Mesenchymal stem cell (in vitro differentiated cells and primary cell): Measurements from ENCODE around the gene RBM5.

Experiments used
- DNase-seq: peaks from one replicate; pipeline ENCODE4 v3.0.0-alpha.2; 2013
- H2AFZ ChIP-seq: one replicate; pipeline ENCODE4 v1.6.1; 2013; ENCODE audit warnings: low read depth, mild to moderate bottlenecking, control low read depth, inconsistent platforms, low read length, moderate library complexity
- H2AK5ac ChIP-seq: 2 replicates; pipeline ENCODE4 v1.6.1; 2013; ENCODE audit warnings: low read length, moderate library complexity, mild to moderate bottlenecking, inconsistent platforms; ENCODE audit not compliant: severe bottlenecking
- H2BK120ac ChIP-seq: one replicate; pipeline ENCODE4 v1.6.1; 2013; ENCODE audit warnings: low read depth, mild to moderate bottlenecking, inconsistent platforms, low read length, moderate library complexity
- H2BK12ac ChIP-seq, 2 experiments: one replicate each; pipeline ENCODE4 v1.6.1; 2013; ENCODE audit warnings: inconsistent platforms in 2 of 2, low read length in 2 of 2, mild to moderate bottlenecking in 2 of 2, moderate library complexity in 2 of 2, control low read depth in 1 of 2
- H2BK15ac ChIP-seq: one replicate; pipeline ENCODE4 v1.6.1; 2013; ENCODE audit warnings: mild to moderate bottlenecking, low read depth, inconsistent platforms; ENCODE audit not compliant: poor library complexity, severe bottlenecking
- H2BK5ac ChIP-seq: 2 replicates; pipeline ENCODE4 v1.6.1; 2013; ENCODE audit warnings: low read depth, mild to moderate bottlenecking, low read length, control low read depth, inconsistent platforms; ENCODE audit not compliant: poor library complexity, severe bottlenecking
- H3K14ac ChIP-seq, 2 experiments: one replicate each; pipeline ENCODE4 v1.6.1; 2013; ENCODE audit warnings: inconsistent platforms in 2 of 2, low read length in 2 of 2, control low read depth in 1 of 2, mild to moderate bottlenecking in 1 of 2, moderate library complexity in 1 of 2
- H3K18ac ChIP-seq, 2 experiments: one replicate each; pipeline ENCODE4 v1.6.1; 2013; ENCODE audit warnings: inconsistent platforms in 2 of 2, low read length in 2 of 2, control low read depth in 1 of 2, low read depth in 1 of 2, mild to moderate bottlenecking in 1 of 2
- H3K23ac ChIP-seq, 2 experiments: one replicate each; pipeline ENCODE4 v1.6.1; 2013; ENCODE audit warnings: inconsistent platforms in 2 of 2, low read length in 2 of 2, mild to moderate bottlenecking in 2 of 2, moderate library complexity in 2 of 2, control low read depth in 1 of 2
- H3K27ac ChIP-seq: 2 replicates; pipeline ENCODE4 v1.5.1; 2013; ENCODE audit warnings: mild to moderate bottlenecking, moderate library complexity, low read length, control low read depth, inconsistent platforms; ENCODE audit not compliant: poor library complexity, severe bottlenecking
- H3K27me3 ChIP-seq, 2 experiments: 2 replicates each; pipeline versions ENCODE4 v1.6.1 to v1.7.0; 2013; ENCODE audit warnings: low read length in 2 of 2, mild to moderate bottlenecking in 2 of 2, moderate library complexity in 2 of 2, control low read depth in 1 of 2, inconsistent platforms in 1 of 2; ENCODE audit not compliant: control insufficient read depth in 1 of 2, insufficient read depth in 1 of 2
- H3K36me3 ChIP-seq, 2 experiments: 2 replicates each; pipeline versions ENCODE4 v1.6.1 to v1.7.0; 2013; ENCODE audit warnings: low read length in 2 of 2, control low read depth in 1 of 2, inconsistent platforms in 1 of 2, low read depth in 1 of 2, mild to moderate bottlenecking in 1 of 2; ENCODE audit not compliant: insufficient read depth in 2 of 2, control insufficient read depth in 1 of 2
- H3K4ac ChIP-seq, 2 experiments: one replicate each; pipeline ENCODE4 v1.6.1; 2013; ENCODE audit warnings: inconsistent platforms in 2 of 2, low read length in 2 of 2, mild to moderate bottlenecking in 2 of 2, moderate library complexity in 2 of 2, control low read depth in 1 of 2, low read depth in 1 of 2
- H3K4me1 ChIP-seq: 2 replicates; pipeline ENCODE4 v1.6.1; 2013; ENCODE audit warnings: low read depth, low read length, control low read depth; ENCODE audit not compliant: control insufficient read depth, insufficient read depth
- H3K4me2 ChIP-seq: 2 replicates; pipeline ENCODE4 v1.6.1; 2013; ENCODE audit warnings: low read length, mild to moderate bottlenecking, inconsistent platforms; ENCODE audit not compliant: poor library complexity, severe bottlenecking
- H3K4me3 ChIP-seq, 2 experiments: 2 replicates each; pipeline versions ENCODE4 v1.5.1 to v1.7.0; 2013; ENCODE audit warnings: low read length in 2 of 2, mild to moderate bottlenecking in 2 of 2, control low read depth in 1 of 2, low read depth in 1 of 2; ENCODE audit not compliant: insufficient read depth in 1 of 2
- H3K79me1 ChIP-seq: replicated peaks from 2 replicates; pipeline ENCODE4 v1.6.1; 2013; ENCODE audit warnings: mild to moderate bottlenecking, control low read depth, low read length, inconsistent platforms; ENCODE audit not compliant: poor library complexity, severe bottlenecking
- H3K9ac ChIP-seq: 2 replicates; pipeline ENCODE4 v1.7.0; 2013; ENCODE audit warnings: mild to moderate bottlenecking, low read length, moderate library complexity
- H3K9me3 ChIP-seq: 2 replicates; pipeline ENCODE4 v1.7.0; 2013; ENCODE audit warnings: mild to moderate bottlenecking, low read length; ENCODE audit not compliant: control insufficient read depth
- H4K8ac ChIP-seq: one replicate; pipeline ENCODE4 v1.6.1; 2013; ENCODE audit warnings: inconsistent platforms, mild to moderate bottlenecking, low read length, moderate library complexity
- H4K91ac ChIP-seq: one replicate; pipeline ENCODE4 v1.6.1; 2013; ENCODE audit warnings: mild to moderate bottlenecking, low read length, inconsistent platforms
- WGBS: methylation state at CpG from one replicate; pipeline ENCODE4 v1.1.7; 2013; ENCODE audit warnings: mixed read lengths; 5-methylcytosine and 5-hydroxymethylcytosine counted together

RBM5 gene

DNA sequence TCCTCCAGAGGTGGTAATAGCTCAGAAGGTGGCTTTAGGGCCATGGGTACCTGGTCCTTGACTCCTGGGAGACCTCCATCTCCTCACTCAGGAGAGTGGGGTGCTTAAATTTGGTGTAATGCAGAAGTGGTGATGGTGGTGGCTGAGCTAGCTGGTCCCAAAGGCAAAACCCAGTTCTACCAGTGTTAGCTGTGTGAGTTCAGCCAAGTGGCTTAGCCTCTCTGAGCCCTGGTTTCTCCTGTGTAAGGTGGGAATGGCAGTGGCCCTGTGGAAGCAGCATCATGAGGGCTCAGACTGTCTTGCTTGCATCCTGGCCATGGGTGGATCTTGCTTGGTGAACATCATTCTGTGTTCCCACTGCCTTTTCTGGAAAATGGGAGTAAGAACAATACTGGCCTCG lies 75.8 kb downstream of the RBM5 start:
- H4K91ac ChIP-seq: no peak overlapping the region
- H3K4me1 ChIP-seq: peaks cover 59% of the 10 kb centered on the region
- no peak overlapping the region for H3K18ac ChIP-seq
- H2BK120ac ChIP-seq: no peak overlapping the region
- no peak overlapping the region for H2BK5ac ChIP-seq
- no peak overlapping the region for H4K8ac ChIP-seq
- no peak overlapping the region for H3K4me2 ChIP-seq
- H2AFZ ChIP-seq: no peak overlapping the region
- no peak overlapping the region for H3K23ac ChIP-seq
- peak overlapping the region; percentile 27 for H3K9ac ChIP-seq
- peaks cover 6 to 7% of the 10 kb centered on the region in 2 experiments for H3K27me3 ChIP-seq
- no peak overlapping the region for H3K14ac ChIP-seq
- no peak overlapping the region for H3K4ac ChIP-seq
- WGBS: 69% methylated on average over 1 of the region's 1 CpG
- H2AK5ac ChIP-seq: peak overlapping the region; percentile 19
- peaks cover 0 to 31% of the 10 kb centered on the region in 2 experiments for H3K36me3 ChIP-seq
- no peak overlapping the region for H2BK12ac ChIP-seq
- no peaks in the 10 kb centered on the region for H3K9me3 ChIP-seq
- no peak overlapping the region for H3K27ac ChIP-seq
- H3K79me1 ChIP-seq: no peaks in the 10 kb centered on the region
- no peak for DNase-seq
- no peak overlapping the region for H2BK15ac ChIP-seq
- peak overlapping the region in 1 of 2 experiments; percentile 48 for H3K4me3 ChIP-seq

DNA sequence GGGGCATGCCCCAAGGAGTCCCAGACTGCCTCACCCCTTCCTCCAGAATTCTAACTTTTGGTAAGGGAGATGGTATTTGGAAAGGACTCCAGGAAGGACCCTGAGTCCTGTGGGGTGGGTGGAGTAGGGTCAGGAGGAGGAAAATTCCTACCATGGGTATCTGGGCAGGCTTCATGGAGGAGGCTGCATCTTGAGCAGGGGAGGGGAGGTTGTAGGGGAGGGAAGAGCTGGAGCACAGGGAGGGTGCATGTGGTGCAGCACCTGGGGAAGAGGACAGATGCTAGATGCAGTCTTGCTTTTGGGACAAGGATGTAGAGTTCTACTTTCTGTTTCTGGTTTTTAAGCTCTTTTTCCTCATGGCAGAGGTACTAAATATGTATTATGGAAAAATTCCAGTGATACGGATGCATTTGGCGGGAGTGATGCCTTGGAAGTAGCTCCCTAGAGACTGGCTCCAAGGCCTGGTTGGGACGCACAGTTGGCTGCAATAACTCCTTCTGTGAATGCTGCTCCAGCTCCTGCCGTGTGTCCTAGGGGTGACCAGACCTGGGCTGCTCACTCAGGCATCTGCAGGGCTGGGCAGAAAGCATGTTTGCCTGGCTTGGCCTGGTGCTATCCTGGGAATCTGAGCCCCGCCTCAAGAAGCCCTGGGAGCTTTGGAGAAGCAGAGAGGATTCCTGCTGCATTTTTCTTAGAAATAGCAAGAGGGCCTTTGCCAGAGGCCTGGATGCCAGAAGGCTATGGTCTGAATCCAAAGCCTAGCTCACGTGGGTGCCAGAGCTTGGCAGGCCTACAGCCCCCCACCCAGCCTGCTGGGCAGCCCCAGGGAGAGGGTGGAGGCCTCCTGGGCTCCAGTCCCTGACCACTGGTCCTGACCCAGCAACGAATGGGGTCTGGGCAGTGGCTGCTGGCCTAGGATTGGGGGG lies 76.5 kb downstream of the RBM5 start:
- H2BK120ac ChIP-seq: no peak overlapping the region
- H3K27ac ChIP-seq: peak overlapping the region; percentile 86
- H3K9ac ChIP-seq: peak overlapping the region; percentile 1
- peak overlapping the region in 1 of 2 experiments; percentile 48 for H3K4me3 ChIP-seq
- no peaks in the 10 kb centered on the region for H3K9me3 ChIP-seq
- no peak overlapping the region for H2BK15ac ChIP-seq
- no peaks in the 10 kb centered on the region for H3K79me1 ChIP-seq
- WGBS: 63% methylated on average over 7 of the region's 7 CpGs
- H3K36me3 ChIP-seq: peaks cover 0 to 24% of the 10 kb centered on the region in 2 experiments
- peaks cover 62% of the 10 kb centered on the region for H3K4me1 ChIP-seq
- no peak overlapping the region for H2AFZ ChIP-seq
- peak overlapping the region; percentile 24 for H2AK5ac ChIP-seq
- no peak overlapping the region for H3K4me2 ChIP-seq
- peak overlapping the region; percentile 67 for H2BK5ac ChIP-seq
- peak overlapping the region in 1 of 2 experiments; percentile 40 for H2BK12ac ChIP-seq
- H4K91ac ChIP-seq: peak overlapping the region; percentile 44
- H3K23ac ChIP-seq: no peak overlapping the region
- no peak overlapping the region for H4K8ac ChIP-seq
- DNase-seq: no peak
- H3K18ac ChIP-seq: peak overlapping the region; percentile 47 to 79
- peaks cover 4 to 7% of the 10 kb centered on the region in 2 experiments for H3K27me3 ChIP-seq
- peak overlapping the region in 1 of 2 experiments; percentile 85 for H3K14ac ChIP-seq
- H3K4ac ChIP-seq: peak overlapping the region in 1 of 2 experiments; percentile 49

DNA sequence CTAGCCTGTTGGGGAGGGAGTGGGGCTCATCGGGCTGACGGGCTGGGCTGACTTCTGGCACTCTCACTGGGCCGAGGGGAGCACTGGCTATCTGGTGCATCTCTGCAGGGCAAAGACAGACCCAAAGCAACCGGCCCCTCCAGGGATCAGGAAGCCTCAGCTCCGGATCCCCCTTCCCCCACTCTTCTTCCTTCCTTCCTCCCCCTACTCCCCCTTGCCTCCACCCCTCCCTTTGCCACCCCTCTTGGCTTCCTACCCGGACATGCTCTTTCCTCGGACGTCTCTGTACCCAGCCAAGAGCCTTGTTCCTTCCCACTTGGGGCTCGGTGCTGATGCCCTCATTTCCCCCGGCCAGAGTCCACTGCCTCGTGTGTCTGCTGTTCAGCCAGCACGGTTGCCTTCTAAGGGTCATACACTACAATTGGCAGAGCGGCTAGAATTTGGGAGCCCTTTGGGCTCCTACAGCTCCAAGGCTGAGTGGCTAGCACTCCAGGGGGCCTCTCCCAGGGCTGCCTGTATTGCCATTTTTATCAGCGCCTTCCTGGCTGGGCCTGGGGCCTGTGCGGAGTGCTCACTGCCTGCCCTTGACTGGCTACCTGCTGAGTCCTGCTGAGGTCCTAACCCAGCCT lies 77.3 kb downstream of the RBM5 start:
- Histone ChIP-seq H2AFZ (no peak overlapping the region), H2BK15ac (no peak overlapping the region), H3K23ac (no peak overlapping the region), H4K91ac (peak overlapping the region; percentile 44), H2AK5ac (peak overlapping the region; percentile 24), H3K4ac (peak overlapping the region in 1 of 2 experiments; percentile 49), H3K79me1 (no peaks in the 10 kb centered on the region), H3K9ac (peak overlapping the region; percentile 1), H3K18ac (peak overlapping the region in 1 of 2 experiments; percentile 79), H2BK5ac (peak overlapping the region; percentile 67), H3K4me2 (peak overlapping the region; percentile 11), H3K4me1 (peaks cover 67% of the 10 kb centered on the region), H2BK12ac (peak overlapping the region; percentile 40 to 51), H4K8ac (no peak overlapping the region), H3K9me3 (no peaks in the 10 kb centered on the region), H3K14ac (peak overlapping the region in 1 of 2 experiments; percentile 85), H2BK120ac (no peak overlapping the region), H3K27me3 (peaks cover 0 to 6% of the 10 kb centered on the region in 2 experiments), H3K36me3 (peaks cover 0 to 23% of the 10 kb centered on the region in 2 experiments), H3K4me3 (no peak overlapping the region), H3K27ac (peak overlapping the region; percentile 86)
- WGBS: 41% methylated on average over 15 of the region's 15 CpGs
- no peak for DNase-seq

GRCh38 chr3:50166620-50167019 lies 77.9 kb downstream of the RBM5 start:
- peaks cover 0 to 20% of the 10 kb centered on the region in 2 experiments for H3K36me3 ChIP-seq
- no peak overlapping the region for H3K23ac ChIP-seq
- H2AFZ ChIP-seq: no peak overlapping the region
- H3K9me3 ChIP-seq: no peaks in the 10 kb centered on the region
- H3K27ac ChIP-seq: peak overlapping the region; percentile 87
- H3K79me1 ChIP-seq: no peaks in the 10 kb centered on the region
- no peak overlapping the region for H3K14ac ChIP-seq
- H2BK12ac ChIP-seq: peak overlapping the region in 1 of 2 experiments; percentile 15
- no peak overlapping the region for H2BK15ac ChIP-seq
- H3K4me3 ChIP-seq: no peak overlapping the region
- no peak for DNase-seq
- H3K18ac ChIP-seq: peak overlapping the region in 1 of 2 experiments; percentile 43
- H3K9ac ChIP-seq: no peak overlapping the region
- H3K4me2 ChIP-seq: peak overlapping the region; percentile 30
- peaks cover 73% of the 10 kb centered on the region for H3K4me1 ChIP-seq
- no peak overlapping the region for H4K91ac ChIP-seq
- no peak overlapping the region for H4K8ac ChIP-seq
- H2BK5ac ChIP-seq: peak overlapping the region; percentile 1
- peak overlapping the region; percentile 0 for H2AK5ac ChIP-seq
- 30% methylated on average over 5 of the region's 6 CpGs for WGBS
- peak overlapping the region in 1 of 2 experiments; percentile 0 for H3K4ac ChIP-seq
- peaks cover 0 to 6% of the 10 kb centered on the region in 2 experiments for H3K27me3 ChIP-seq
- H2BK120ac ChIP-seq: no peak overlapping the region
